A673 (cell line): ENCODE data around the gene ERICH6B.

Source experiments
- EZH2 ChIP-seq: fragments of 200-600 bp; sonication (generic); IDR thresholded peaks from 2 replicates; pipeline ENCODE4 v1.6.1; 2017; ENCODE audit warnings: borderline replicate concordance, low read depth, mild to moderate bottlenecking, mixed read lengths, antibody characterized with exemption, low read length; ENCODE audit not compliant: poor library complexity, severe bottlenecking
- TF ChIP-seq, protein P1 (sequence below): fragments of 300-800, 200-600 bp; sonication (generic); conservative IDR thresholded peaks from 2 replicates; pipeline ENCODE4 v1.5.1; 2017; ENCODE audit warnings: low read depth, mild to moderate bottlenecking, antibody characterized with exemption, low read length, moderate library complexity, mixed read lengths

DNA sequence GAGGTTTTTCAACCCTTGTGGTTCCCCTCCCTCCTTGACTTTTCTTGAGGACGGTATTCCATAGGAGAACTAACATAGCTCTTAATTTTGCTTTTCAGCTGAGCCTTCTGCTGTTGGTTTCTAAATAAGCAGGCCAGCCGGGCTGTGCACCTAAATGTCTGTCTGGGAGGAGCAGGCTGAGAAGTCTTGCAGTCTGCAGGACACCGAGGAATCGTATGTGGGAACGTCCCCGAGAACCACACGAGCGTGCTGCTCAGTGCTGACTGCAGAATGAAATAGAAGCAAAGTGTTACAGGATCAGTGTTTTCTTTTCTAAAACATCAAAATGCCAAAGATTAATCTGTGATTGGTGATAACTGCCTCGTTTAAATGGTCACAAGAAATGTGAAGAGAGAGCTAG lies 80.9 kb downstream of the ERICH6B start:
- TF ChIP-seq, protein P1, sequence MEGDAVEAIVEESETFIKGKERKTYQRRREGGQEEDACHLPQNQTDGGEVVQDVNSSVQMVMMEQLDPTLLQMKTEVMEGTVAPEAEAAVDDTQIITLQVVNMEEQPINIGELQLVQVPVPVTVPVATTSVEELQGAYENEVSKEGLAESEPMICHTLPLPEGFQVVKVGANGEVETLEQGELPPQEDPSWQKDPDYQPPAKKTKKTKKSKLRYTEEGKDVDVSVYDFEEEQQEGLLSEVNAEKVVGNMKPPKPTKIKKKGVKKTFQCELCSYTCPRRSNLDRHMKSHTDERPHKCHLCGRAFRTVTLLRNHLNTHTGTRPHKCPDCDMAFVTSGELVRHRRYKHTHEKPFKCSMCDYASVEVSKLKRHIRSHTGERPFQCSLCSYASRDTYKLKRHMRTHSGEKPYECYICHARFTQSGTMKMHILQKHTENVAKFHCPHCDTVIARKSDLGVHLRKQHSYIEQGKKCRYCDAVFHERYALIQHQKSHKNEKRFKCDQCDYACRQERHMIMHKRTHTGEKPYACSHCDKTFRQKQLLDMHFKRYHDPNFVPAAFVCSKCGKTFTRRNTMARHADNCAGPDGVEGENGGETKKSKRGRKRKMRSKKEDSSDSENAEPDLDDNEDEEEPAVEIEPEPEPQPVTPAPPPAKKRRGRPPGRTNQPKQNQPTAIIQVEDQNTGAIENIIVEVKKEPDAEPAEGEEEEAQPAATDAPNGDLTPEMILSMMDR: no peak
- no peak for TF ChIP-seq EZH2
